GM12878 (cell line): ENCODE measurements around the gene RRAD. TPM values are rescaled to one million over a fixed set of nuclear protein-coding genes. Genes with fewer than 3 reads are reported as not detected.

Experiments
- ATAC-seq: fragments of 200-7000 bp; cut with Tn5 transposase; 3 replicates; pipeline ENCODE4 v1.9.1; 2020; ENCODE audit warnings: mild to moderate bottlenecking, moderate library complexity
- BruUV-seq: library from RNA; stranded (reverse); fragments of 400-500 nt; replicated peaks from 2 replicates; lab custom pipeline; 2021; lab: Mats Ljungman, UMichigan
- CTCF ChIA-PET: fragments of 300-600 bp; sonication (Branson Sonifier 250); formaldehyde crosslinking; extraction: SDS; loops from one replicate; lab custom pipeline; 2021; ENCODE audit warnings: inconsistent platforms; lab: Yijun Ruan, JAX
- POLR2A ChIA-PET: fragments of 350-600 bp; formaldehyde crosslinking; extraction: SDS; loops from one replicate; lab custom pipeline; 2021; ENCODE audit warnings: inconsistent platforms; lab: Charles Lee
- RAD21 ChIA-PET: fragments of 300-600 bp; sonication (Branson Sonifier 250); formaldehyde crosslinking; loops from one replicate; lab custom pipeline; 2023; ENCODE audit warnings: antibody characterized with exemption; ENCODE audit not compliant: unreplicated experiment; lab: Charles Lee
- SMC1A ChIA-PET: fragments of 300-600 bp; sonication (Branson Sonifier 250); formaldehyde crosslinking; loops from one replicate; lab custom pipeline; 2023; ENCODE audit not compliant: unreplicated experiment, uncharacterized antibody; lab: Charles Lee
- DNase-seq: peaks from one replicate; pipeline ENCODE4 v3.0.0-alpha.2; 2011; ENCODE audit warnings: low read depth, low spot score
- FAIRE-seq: peaks from 3 replicates; lab custom pipeline; 2011; peaks lifted over from hg19 to GRCh38; lab: Jason Lieb, UNC
- H2AFZ ChIP-seq: 2 replicates; pipeline ENCODE4 v1.6.0; 2011; ENCODE audit warnings: low read depth, low read length, control low read depth; ENCODE audit not compliant: control insufficient read depth
- H3K27ac ChIP-seq: 2 replicates; pipeline ENCODE4 v1.5.1; 2011; ENCODE audit warnings: control low read depth; ENCODE audit not compliant: control insufficient read depth, insufficient read depth
- H3K27me3 ChIP-seq, 2 experiments: replicated peaks in 1 of 2; 2 replicates each; pipeline versions ENCODE4 v1.6.0 to v1.6.1; 2011; ENCODE audit warnings: low read length in 1 of 2; ENCODE audit not compliant: control insufficient read depth in 2 of 2, insufficient read depth in 2 of 2
- H3K36me3 ChIP-seq, 2 experiments: 2 replicates each; pipeline ENCODE4 v1.5.1; 2011; ENCODE audit warnings: low read length in 1 of 2; ENCODE audit not compliant: control insufficient read depth in 2 of 2, insufficient read depth in 2 of 2
- H3K4me1 ChIP-seq: 2 replicates; pipeline ENCODE4 v1.6.1; 2011; ENCODE audit warnings: mild to moderate bottlenecking, low read length, moderate library complexity, mixed read lengths; ENCODE audit not compliant: control insufficient read depth, insufficient read depth
- H3K4me2 ChIP-seq: 2 replicates; pipeline ENCODE4 v1.6.0; 2011; ENCODE audit warnings: control low read depth; ENCODE audit not compliant: control insufficient read depth, insufficient read depth
- H3K4me3 ChIP-seq: fragments of 200-600 bp; sonication (generic); 2 replicates; pipeline ENCODE4 v1.5.1; 2016
- H3K79me2 ChIP-seq: 2 replicates; pipeline ENCODE4 v1.6.0; 2011; ENCODE audit warnings: low read length; ENCODE audit not compliant: control insufficient read depth, insufficient read depth
- H3K9ac ChIP-seq: 2 replicates; pipeline ENCODE4 v1.8.0; 2011; ENCODE audit warnings: low read length, control low read depth, mixed read lengths; ENCODE audit not compliant: control insufficient read depth, insufficient read depth
- H3K9me3 ChIP-seq: replicated peaks from 3 replicates; pipeline ENCODE4 v1.5.1; 2011; ENCODE audit warnings: mild to moderate bottlenecking, low read length; ENCODE audit not compliant: control insufficient read depth, insufficient read depth
- H4K20me1 ChIP-seq: 2 replicates; pipeline ENCODE4 v1.6.0; 2011; ENCODE audit not compliant: control insufficient read depth, insufficient read depth
- WGBS: methylation state at CpG from one replicate; pipeline ENCODE4 v1.1.6; 2016; ENCODE audit warnings: low lambda C conversion rate; ENCODE audit not compliant: insufficient replicate concordance, insufficient coverage; ENCODE audit errors: missing lambda C conversion rate; 5-methylcytosine and 5-hydroxymethylcytosine counted together
- in situ Hi-C: fragments of 300-500 bp; cut with MboI; formaldehyde crosslinking; loops from 9 replicates; pipeline ENCODE4 v1.14.3; 2018; ENCODE audit warnings: mixed read lengths
- intact Hi-C: fragments of 100-400 bp; cut with micrococcal nuclease; formaldehyde crosslinking; loops from one replicate; pipeline ENCODE4 v1.14.2; 2022; ENCODE audit not compliant: unreplicated experiment
- polyA plus RNA-seq, 11 experiments: library from polyadenylated mRNA; depleted of rRNA in 4 of 11; unstranded in 6 of 11; stranded (reverse) in 5 of 11; fragments of >200 nt; fragmentation: Nextera tagmentation in 4 of 11; fragmentation: Illumina TruSeq in 1 of 11; extraction: Ambion mirVana in 4 of 11; extraction: Trizol in 1 of 11; gene quantifications; 1 replicate in 1 of 11; 2 replicates in 10 of 11; pipeline versions ENCODE4 v1.2.1 to v1.2.3, GENCODE V29; 2011 to 2016; ENCODE audit warnings: inconsistent platforms in 2 of 11, missing spikeins in 2 of 11, low read depth in 1 of 11
- total RNA-seq, 4 experiments: library from RNA; depleted of rRNA in 3 of 4; stranded (reverse); fragments of >200 nt in 3 of 4; fragmentation: Illumina TruSeq in 1 of 4; extraction: Trizol in 1 of 4; gene quantifications; 2 replicates each; pipeline versions ENCODE4 v1.2.1 to v1.2.3, GENCODE V29; 2013 to 2021
- TF ChIP-seq, protein P1 (sequence below): fragments of 450-650 bp; formaldehyde crosslinking; IDR thresholded peaks from 2 replicates; pipeline ENCODE4 v1.4.0; 2020; ENCODE audit warnings: mild to moderate bottlenecking, moderate library complexity
- TF ChIP-seq, protein P2 (sequence below): fragments of 450-650 bp; IDR thresholded peaks from 2 replicates; pipeline ENCODE4 v1.6.1; 2017; ENCODE audit warnings: mild to moderate bottlenecking
- TF ChIP-seq, protein P3 (sequence below): IDR thresholded peaks from 2 replicates; pipeline ENCODE4 v1.6.1; 2012; ENCODE audit warnings: low read depth, low read length, improper control_type of control experiment
- TF ChIP-seq, protein P4 (sequence below): fragments of 150-350 bp; IDR thresholded peaks from 2 replicates; pipeline ENCODE4 v1.6.1; 2016; ENCODE audit warnings: low read depth, low read length

RRAD gene
- total and polyA plus RNA-seq, 10 of the 15 experiments (the other 5 are each of a cell fraction or from before 2014, with no cell fraction given), result 0.11 to 8.5 (median 2.8) TPM

DNA sequence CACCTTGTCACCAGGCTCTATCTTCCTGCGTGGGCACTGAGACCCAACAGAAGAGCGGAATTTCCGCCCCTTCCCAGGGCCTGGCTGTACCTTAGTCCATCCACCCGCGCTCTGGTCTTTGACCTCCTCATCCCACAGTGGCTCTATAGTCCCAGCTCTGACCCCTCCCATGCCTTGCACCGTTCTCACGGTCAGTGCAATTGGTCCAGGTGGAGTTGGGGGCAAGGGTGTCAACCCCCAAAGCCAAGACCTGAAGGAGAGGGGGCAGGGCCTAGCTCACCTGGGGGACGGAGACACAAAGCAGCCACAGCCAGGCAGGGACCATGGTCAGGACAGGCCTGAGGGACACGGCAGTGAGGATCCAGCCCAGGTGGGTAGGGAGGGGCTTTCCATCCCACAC is 7.6 kb downstream of the RRAD start:
- FAIRE-seq (no peak), DNase-seq (no peak), ATAC-seq (no peak)
- in situ Hi-C loops (no loop called here), intact Hi-C loops (no loop called here)
- H3K27me3 ChIP-seq, result peaks cover 0 to 3% of the 10 kb centered on the region in 2 experiments; a peak in 1 of 4 replicates
- no peaks in the 10 kb centered on the region for H4K20me1 ChIP-seq
- no peaks in the 10 kb centered on the region for H3K36me3 ChIP-seq
- POLR2A ChIA-PET, result no interaction called here
- SMC1A ChIA-PET, result interaction anchor here (0.9 to 1.7 kb wide), 2 partner anchors 11 to 20 kb away, joined by 3 read pairs; no protein-coding TSS in a partner anchor
- no peak overlapping the region for H3K4me3 ChIP-seq
- no peak overlapping the region for H2AFZ ChIP-seq
- RAD21 ChIA-PET, result interaction anchor here (0.8 kb wide), 1 partner anchor 22 kb away, joined by 3 read pairs; no protein-coding TSS in a partner anchor
- TF ChIP-seq, protein P1, sequence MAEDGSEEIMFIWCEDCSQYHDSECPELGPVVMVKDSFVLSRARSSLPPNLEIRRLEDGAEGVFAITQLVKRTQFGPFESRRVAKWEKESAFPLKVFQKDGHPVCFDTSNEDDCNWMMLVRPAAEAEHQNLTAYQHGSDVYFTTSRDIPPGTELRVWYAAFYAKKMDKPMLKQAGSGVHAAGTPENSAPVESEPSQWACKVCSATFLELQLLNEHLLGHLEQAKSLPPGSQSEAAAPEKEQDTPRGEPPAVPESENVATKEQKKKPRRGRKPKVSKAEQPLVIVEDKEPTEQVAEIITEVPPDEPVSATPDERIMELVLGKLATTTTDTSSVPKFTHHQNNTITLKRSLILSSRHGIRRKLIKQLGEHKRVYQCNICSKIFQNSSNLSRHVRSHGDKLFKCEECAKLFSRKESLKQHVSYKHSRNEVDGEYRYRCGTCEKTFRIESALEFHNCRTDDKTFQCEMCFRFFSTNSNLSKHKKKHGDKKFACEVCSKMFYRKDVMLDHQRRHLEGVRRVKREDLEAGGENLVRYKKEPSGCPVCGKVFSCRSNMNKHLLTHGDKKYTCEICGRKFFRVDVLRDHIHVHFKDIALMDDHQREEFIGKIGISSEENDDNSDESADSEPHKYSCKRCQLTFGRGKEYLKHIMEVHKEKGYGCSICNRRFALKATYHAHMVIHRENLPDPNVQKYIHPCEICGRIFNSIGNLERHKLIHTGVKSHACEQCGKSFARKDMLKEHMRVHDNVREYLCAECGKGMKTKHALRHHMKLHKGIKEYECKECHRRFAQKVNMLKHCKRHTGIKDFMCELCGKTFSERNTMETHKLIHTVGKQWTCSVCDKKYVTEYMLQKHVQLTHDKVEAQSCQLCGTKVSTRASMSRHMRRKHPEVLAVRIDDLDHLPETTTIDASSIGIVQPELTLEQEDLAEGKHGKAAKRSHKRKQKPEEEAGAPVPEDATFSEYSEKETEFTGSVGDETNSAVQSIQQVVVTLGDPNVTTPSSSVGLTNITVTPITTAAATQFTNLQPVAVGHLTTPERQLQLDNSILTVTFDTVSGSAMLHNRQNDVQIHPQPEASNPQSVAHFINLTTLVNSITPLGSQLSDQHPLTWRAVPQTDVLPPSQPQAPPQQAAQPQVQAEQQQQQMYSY (CRISPR knock-in tag), result no peak
- TF ChIP-seq, protein P2, sequence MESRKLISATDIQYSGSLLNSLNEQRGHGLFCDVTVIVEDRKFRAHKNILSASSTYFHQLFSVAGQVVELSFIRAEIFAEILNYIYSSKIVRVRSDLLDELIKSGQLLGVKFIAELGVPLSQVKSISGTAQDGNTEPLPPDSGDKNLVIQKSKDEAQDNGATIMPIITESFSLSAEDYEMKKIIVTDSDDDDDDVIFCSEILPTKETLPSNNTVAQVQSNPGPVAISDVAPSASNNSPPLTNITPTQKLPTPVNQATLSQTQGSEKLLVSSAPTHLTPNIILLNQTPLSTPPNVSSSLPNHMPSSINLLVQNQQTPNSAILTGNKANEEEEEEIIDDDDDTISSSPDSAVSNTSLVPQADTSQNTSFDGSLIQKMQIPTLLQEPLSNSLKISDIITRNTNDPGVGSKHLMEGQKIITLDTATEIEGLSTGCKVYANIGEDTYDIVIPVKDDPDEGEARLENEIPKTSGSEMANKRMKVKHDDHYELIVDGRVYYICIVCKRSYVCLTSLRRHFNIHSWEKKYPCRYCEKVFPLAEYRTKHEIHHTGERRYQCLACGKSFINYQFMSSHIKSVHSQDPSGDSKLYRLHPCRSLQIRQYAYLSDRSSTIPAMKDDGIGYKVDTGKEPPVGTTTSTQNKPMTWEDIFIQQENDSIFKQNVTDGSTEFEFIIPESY, result no peak
- TF ChIP-seq, protein P3, sequence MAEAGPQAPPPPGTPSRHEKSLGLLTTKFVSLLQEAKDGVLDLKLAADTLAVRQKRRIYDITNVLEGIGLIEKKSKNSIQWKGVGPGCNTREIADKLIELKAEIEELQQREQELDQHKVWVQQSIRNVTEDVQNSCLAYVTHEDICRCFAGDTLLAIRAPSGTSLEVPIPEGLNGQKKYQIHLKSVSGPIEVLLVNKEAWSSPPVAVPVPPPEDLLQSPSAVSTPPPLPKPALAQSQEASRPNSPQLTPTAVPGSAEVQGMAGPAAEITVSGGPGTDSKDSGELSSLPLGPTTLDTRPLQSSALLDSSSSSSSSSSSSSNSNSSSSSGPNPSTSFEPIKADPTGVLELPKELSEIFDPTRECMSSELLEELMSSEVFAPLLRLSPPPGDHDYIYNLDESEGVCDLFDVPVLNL, result no peak
- TF ChIP-seq, protein P4, sequence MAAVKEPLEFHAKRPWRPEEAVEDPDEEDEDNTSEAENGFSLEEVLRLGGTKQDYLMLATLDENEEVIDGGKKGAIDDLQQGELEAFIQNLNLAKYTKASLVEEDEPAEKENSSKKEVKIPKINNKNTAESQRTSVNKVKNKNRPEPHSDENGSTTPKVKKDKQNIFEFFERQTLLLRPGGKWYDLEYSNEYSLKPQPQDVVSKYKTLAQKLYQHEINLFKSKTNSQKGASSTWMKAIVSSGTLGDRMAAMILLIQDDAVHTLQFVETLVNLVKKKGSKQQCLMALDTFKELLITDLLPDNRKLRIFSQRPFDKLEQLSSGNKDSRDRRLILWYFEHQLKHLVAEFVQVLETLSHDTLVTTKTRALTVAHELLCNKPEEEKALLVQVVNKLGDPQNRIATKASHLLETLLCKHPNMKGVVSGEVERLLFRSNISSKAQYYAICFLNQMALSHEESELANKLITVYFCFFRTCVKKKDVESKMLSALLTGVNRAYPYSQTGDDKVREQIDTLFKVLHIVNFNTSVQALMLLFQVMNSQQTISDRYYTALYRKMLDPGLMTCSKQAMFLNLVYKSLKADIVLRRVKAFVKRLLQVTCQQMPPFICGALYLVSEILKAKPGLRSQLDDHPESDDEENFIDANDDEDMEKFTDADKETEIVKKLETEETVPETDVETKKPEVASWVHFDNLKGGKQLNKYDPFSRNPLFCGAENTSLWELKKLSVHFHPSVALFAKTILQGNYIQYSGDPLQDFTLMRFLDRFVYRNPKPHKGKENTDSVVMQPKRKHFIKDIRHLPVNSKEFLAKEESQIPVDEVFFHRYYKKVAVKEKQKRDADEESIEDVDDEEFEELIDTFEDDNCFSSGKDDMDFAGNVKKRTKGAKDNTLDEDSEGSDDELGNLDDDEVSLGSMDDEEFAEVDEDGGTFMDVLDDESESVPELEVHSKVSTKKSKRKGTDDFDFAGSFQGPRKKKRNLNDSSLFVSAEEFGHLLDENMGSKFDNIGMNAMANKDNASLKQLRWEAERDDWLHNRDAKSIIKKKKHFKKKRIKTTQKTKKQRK, result no peak
- CTCF ChIA-PET, result interaction anchor here (1.4 to 1.6 kb wide), 2 partner anchors 11 to 23 kb away, joined by 4 to 5 read pairs; no protein-coding TSS in a partner anchor
- BruUV-seq, result no TSS peak
- no peak overlapping the region for H3K27ac ChIP-seq
- WGBS, result 15% methylated on average over 9 of the region's 9 CpGs
- no peaks in the 10 kb centered on the region for H3K9me3 ChIP-seq
- H3K4me2 ChIP-seq, result no peak overlapping the region
- no peaks in the 10 kb centered on the region for H3K4me1 ChIP-seq
- no peaks in the 10 kb centered on the region for H3K79me2 ChIP-seq
- H3K9ac ChIP-seq, result no peak overlapping the region
